GM18502 (cell line): Measurements from ENCODE around the gene ODC1.
A peak's percentile ranks its signal among the peaks of the same experiment; 100 is the strongest.
"Not testable (repeated sequence)": the region's sequence is repeated elsewhere in the genome, so short reads cannot be mapped to it uniquely, and the experiment has no call there.

Experiments used
- ATAC-seq: cut with Tn5 transposase; IDR thresholded peaks from one replicate; pipeline ENCODE4 v1.9.1; 2021; ENCODE audit warnings: mild to moderate bottlenecking; ENCODE audit not compliant: unreplicated experiment, poor library complexity

ODC1 gene

GRCh38 chr2:10447895-10448575, at the start of gene ODC1:
Gene ODC1 (minus strand): TSS chr2:10448327. CDS start chr2:10445032, 3,295 bp downstream.
- peak; percentile 73 for ATAC-seq

GRCh38 chr2:10497797-10498251, 49.7 kb upstream of the ODC1 start:
- ATAC-seq, result no peak

DNA sequence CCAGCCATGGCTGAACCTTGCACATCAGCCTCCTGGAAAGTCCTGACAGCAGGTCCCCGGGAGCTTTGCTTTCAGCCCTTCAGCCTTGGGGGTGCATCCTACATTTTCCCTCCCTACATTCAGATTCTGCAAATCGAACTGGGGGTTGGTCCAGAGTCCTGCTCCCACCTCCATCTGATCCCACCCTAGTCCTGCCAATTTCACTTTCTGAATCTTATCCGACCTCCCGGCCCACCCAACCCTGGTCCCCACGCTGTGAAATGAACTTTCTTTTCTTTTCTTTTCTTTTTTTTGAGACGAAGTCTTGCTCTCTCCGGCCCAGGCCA, 47.8 kb upstream of the ODC1 start:
- ATAC-seq, result no peak

DNA sequence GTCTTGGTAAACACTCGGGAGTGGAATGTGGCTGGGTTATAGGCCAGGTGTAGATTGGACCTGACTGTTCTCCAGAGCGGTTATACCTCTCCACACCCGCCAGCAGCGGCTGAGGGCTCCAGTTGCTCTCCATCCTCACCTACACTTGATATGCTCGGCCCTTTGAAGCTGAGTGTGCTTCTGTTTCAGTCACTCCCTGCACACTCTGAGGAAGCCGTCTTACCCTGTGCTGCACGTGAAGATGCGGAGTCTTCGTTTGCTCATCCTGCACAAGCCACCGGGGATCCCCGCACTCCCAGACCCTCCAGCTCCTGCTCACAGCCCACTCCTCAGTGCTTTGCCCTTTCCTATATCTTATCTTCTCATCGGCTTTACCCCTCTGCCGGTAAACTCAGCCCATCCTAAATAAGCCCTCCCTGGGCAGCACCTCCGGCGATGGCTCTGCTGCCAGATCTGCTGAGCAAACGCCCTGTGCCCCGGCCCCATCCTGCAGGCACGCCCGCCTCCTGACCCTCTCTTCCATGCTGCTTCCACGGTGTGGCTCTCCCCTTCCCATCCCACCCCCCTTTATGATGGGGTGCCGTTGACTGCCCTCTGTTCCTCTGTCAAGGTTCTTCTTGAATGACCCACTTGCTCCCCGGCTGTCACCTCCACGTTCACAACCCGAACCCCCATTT, 47.3 kb upstream of the ODC1 start:
- ATAC-seq, result no peak

- ATAC-seq, result no peak
Measured at GRCh38 chr2:10494351-10495066, 46.4 kb upstream of the ODC1 start.

DNA sequence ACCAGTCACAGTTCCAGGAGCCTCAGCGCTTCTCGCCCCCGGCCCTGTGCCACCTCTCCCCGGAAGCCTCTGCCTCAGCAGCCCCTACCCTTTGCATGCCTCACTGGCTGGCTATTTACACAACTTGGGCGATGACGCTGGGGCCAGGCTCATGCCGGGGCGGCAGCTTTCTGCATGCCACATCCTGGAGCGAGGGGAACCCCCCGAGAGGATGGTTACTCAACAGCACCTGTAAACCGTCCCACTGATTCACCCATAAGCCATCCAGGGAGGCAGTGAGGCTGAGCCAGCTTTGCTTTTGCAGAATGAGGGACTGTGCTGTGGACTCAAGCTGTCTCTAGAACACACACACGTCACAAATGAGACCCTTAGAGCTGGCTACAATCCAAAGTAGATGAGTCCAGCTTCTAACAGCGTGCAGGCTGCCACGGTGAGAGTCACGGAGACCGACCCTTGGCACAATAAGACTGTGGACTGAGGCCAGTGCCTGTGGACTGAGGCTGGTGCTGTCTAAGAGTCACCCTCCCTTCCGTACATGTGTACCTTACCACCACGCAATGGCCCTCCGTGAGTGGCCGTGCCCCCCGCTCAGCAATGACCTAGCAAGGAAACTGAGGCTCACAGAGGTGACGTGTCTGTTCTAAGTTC, 45.6 kb upstream of the ODC1 start:
- ATAC-seq, result peak; percentile 86

DNA sequence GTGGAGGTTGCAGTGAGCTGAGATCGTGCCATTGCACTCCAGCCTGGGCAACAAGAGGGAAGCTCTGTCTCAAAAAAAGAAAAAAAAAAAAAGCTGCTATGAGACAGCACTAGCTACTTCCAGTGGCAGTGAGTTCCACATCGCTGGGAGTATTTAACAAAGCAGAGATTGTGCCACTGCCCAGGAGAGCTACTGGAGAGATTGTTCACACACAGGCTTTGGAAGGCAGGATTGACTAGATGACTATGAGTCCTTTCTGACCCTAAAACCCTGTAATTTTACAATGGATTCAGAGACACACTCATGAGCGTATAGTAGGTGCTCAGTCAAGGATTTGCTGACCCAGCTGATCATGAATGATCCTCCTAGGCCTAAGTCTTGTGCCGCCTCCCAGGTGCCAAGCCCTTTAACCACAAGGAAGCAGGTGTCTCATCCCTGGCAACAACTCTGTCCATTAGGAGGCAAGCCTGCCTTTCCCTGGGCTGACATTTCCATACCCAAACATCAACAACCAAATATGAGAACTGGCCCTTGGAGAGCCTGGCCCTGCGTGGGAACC, 45.0 kb upstream of the ODC1 start:
- no peak for ATAC-seq

GRCh38 chr2:10490806-10491291, 42.7 kb upstream of the ODC1 start:
- no peak for ATAC-seq

DNA sequence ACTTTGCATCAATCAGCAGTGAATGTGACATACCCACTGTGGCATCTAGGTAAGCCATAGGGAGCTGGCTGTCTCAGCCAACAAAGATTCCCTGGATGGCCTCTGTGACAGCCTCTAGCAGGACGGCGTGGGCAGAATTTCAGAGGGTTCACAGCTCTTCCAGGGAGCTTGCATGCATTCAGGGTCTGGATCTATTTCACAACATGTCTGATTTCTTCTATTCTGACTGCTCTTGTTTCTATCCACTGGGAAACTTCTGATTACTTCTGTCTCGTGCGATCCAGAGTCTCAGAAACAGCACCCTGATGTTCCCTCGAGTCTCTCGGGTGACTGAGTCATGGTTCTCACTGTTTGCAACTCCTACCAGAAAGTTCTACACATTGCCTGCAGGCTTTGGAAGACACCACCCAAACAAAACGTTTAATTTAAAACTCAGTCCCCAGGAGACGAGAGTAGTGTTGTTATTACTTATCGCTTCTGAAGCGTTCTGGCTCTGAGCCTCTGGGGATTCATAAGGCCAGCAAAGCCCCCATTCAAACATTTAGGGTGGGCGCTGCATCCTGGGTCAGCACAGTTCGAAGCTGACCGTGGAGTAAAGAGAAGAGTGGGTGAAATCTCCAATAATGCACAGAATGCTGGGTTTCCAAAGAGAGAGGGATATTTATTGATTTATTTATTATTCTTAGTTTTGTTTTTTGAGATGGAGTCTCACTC, 41.9 kb upstream of the ODC1 start:
- no peak for ATAC-seq

- not testable (repeated sequence) for ATAC-seq
Measured at GRCh38 chr2:10488142-10488541, 40.0 kb upstream of the ODC1 start.

DNA sequence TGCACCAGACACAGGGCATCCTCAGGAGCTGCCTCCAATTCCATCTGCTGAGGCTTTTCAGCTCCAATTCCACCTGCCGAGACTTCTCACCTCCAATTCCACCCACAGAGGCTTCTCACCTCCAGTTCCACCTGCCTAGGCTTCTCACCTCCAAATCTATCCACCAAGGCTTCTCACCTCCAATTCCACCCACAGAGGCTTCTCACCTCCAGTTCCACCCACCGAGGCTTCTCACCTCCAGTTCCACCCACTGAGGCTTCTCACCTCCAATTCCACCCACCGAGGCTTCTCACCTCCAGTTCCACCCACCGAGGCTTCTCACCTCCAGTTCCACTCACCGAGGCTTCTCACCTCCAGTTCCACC, 39.6 kb upstream of the ODC1 start:
- not testable (repeated sequence) for ATAC-seq

DNA sequence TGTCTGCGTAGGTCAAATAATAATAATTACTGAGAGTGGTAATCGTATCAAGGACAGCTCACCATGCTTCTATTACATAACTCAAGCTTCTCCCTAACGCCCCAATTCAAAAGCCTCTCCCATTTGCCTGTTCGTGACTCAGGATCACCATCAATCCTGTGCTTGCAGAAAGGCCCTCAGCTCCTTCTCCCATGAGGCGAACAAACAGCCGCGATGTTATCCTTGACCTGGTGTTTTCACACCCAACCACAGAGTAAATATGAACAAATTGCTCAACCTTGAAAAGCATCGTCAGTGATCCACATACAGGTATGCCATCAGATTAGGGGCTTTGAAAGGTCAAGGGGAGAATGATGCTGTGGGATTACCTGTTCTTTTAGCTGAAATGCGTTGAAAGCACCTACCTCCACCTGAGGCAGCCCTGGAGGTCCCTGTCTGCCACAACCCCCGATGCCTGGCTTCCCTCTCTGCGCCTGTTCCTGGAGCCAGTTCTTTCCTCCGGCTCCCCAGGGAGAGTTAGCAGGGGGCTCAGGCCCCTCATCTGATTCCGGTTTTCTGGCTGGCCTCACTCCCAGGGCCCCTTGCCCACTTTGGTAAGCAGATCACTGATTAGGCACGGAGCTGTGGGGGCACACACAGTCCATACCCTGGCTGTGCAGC, 39.1 kb upstream of the ODC1 start:
- ATAC-seq, result no peak

DNA sequence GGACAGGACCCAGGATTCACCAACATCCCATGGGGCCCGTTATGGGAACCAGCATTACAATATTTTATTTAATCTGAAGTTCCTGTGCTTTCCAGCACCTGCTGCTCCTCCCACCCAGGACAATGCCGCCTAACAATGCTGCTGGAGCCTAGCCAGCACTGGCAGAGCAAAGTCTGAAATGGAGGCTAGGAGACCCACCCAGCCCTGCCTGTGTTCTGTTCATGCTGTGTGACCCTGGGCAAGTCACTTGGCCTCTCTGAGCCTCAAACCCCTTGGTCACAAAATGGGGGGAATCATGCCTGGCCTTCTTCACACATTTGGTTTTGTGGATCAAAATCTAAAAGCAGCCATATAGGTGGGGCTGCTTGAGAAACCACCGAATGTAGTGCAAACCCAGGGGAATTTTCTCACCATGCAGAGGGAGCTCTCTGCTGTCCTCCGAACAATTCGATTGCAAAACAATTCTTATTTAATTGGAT, 38.5 kb upstream of the ODC1 start:
- no peak for ATAC-seq

DNA sequence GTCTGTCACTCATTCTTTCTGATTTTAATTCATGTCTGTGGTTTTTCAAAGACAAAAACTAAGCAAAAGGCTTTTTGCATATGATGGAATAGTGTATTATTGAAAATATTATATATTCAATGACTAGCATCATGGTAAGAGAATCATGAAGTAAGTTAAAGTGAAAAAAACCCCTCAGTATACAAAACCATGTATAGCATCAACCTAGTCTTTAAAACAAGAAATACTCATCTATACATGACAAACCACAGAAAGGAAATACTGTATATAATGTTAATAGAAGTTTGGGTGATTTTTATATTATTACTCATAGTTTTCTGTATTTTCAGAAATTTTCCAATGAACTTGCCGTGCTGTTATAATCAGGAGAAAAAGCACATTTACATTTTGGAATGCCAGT, 38.0 kb upstream of the ODC1 start:
- ATAC-seq, result no peak

GRCh38 chr2:10482913-10483312, 34.8 kb upstream of the ODC1 start:
- no peak for ATAC-seq

- no peak for ATAC-seq
Measured at GRCh38 chr2:10482460-10482859, 34.3 kb upstream of the ODC1 start.

- ATAC-seq, result no peak
Measured at GRCh38 chr2:10481666-10482157, 33.6 kb upstream of the ODC1 start.

GRCh38 chr2:10481055-10481665, 33.0 kb upstream of the ODC1 start:
- ATAC-seq, result no peak
